Stimulated activated CD8-positive, alpha-beta memory T cell treated with anti-CD3 and anti-CD28 coated beads, Interleukin-7, amount 100 ng/mL, for 1 hour (primary cell): Measurements from ENCODE around the gene VCX3A.
"Not testable (repeated sequence)": the region's sequence is repeated elsewhere in the genome, so short reads cannot be mapped to it uniquely, and the experiment has no call there.

Experiments used
- DNase-seq, 2 donors: peaks; one replicate each; pipeline ENCODE4 v3.0.0-alpha.2; 2020; ENCODE audit warnings: low read depth in 2 of 2

The VCX3A gene

DNA sequence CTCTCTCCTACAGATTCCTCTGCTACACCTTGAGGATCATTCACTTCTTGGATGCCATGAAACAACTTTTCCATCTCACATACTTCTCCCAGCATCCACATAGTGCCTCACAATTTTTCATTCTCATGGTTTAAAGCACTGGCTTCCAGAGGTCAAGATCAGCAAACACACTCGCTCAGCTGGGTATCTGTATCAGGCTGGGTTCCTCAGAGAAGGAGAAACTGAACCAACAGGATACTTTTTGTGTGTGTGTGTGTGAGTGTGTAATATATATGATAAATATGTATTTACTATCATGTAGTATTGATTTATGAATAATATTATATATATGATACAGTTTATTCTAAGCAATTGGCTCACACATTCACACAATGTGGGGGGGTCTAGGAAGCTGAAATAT is at the start of gene VCX3A:
Gene VCX3A, minus strand, starts transcription at position 101 of the 400 bp plus-strand sequence. CDS start 621 bp downstream, outside the sequence.
- DNase-seq, result not testable (repeated sequence)

DNA sequence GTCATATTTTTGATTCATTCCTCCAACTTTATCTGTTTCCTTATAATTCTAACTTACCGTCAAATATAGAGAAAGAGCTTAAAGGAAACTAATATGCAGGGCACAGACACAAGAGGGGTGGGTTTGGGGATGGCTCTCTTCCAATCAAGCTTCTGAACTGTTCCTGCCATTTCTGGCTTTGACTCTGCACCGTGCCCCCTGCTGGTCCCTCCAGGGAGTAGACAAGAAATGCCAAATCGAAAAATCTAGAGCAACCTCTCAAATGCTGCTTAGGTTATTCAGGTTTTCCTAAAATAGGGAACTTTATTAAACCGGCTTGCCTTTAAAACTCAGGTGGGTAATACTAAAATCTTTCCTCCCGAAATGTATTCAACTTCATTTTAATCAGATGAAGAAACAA is 39.8 kb upstream of the VCX3A start:
- DNase-seq, result no peak

- DNase-seq, result no peak
Observed at GRCh38 chrX:6568031-6568430, 33.1 kb upstream of the VCX3A start.

DNA sequence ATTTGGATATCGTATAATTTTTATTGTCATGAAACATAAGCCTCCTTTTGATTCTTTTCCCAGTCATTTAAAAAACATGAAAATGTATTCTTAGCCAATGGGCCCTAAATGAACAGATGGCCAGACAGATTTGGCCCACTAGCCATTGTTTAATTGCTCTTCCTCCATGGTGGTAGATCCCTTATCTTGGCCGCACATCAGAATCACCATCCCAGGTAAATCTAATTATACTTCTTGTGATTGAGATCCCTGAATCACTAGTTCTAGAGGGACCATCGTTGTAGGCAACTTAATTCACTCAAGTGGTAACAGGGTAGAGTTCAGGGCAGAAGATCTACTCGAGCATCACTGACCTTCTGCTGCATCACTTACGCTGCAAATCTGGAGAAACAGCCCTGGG is 24.1 kb upstream of the VCX3A start:
- DNase-seq, result no peak

GRCh38 chrX:6557690-6558089 is 22.8 kb upstream of the VCX3A start:
- no peak for DNase-seq

DNA sequence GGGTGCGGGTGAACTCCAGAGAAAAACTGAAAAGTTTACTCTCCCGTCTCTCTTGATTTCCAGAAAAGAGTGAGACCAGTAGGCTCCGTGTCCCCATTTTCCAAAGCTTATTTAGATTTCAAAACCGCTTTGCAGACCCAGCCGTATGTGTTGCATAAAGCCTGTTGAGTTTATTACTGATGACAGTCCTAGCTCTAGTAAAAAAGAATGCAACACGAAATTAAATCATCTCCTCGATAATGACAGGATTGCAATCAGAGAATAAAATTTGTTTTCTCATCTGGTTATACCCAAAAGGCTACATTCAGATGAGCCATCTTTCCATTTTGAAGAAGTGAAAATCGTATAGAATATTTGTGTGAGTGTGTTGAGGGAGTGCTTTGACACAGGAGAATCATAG is 16.1 kb upstream of the VCX3A start:
- DNase-seq, result no peak

GRCh38 chrX:6545712-6546111 is 10.8 kb upstream of the VCX3A start:
- no peak for DNase-seq

DNA sequence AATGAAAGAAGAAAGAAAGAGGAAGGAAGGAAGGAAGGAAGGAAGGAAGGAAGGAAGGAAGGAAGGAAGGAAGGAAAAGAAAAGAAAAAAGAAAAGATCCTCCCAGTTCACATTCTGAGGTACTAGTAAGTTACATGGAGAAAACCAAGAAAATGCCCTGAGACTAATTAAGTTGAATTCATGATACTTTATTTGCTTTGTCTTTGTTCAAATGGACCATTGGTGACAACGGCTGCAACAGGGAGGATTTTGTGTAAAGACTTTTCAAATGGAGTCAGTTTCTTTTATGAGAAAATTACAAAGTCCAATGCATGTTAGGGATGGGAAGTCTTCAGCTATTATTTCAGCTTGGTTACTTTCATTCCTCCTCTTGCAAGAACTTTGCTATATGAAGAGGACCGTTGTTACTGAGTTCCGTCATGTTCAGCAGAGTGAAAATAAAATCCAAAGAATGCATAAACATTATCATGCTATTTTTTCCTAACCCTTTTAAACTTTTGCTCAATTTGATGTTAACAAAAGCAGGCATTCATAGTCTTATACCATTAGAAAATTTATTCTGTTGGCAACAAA is 8.3 kb downstream of the VCX3A start:
- no peak for DNase-seq

DNA sequence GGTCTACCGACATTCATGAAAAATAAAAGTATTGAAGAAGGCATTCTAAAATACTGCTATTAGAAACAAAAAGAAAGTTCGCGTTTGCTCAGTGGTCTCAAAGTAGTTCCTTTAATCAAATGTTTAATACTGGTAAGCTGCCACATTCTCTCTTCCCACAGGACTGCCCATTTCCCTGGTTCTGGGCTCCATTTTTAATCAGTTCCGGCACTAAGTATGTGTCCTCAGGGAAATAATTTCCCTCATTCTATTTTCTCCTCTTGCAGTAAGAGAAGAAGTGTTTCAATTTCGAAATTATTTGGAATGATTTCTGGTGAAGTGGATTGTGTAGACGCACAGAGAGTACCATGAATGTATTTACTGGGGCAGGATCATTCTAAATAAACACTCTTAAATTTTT is 17.5 kb downstream of the VCX3A start:
- no peak for DNase-seq

GRCh38 chrX:6506444-6506843 is 28.5 kb downstream of the VCX3A start:
- no peak for DNase-seq

GRCh38 chrX:6505960-6506359 is 29.0 kb downstream of the VCX3A start:
- no peak for DNase-seq

DNA sequence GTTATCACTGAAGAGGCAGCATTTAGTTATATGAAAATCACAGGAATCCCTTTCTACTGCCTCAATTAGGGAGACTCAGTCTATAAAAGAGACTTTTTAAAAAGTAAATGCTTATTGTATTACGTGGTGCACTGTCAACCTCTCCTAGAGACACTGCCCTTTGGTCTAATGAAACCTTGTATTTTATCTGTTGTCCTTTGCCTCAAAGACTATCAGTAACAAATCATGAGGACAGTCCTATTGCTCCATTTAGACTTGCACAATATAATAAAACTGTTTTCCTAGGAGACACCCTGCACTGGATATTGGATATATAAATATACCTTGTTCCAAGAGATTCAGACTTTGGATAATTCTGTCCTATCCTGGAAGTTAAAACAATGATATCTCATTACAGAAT is 34.2 kb downstream of the VCX3A start:
- DNase-seq, result no peak

GRCh38 chrX:6498324-6498723 is 36.6 kb downstream of the VCX3A start:
- no peak for DNase-seq
